IMR-90 (cell line): ENCODE measurements around the gene RER1. TPM values are rescaled to one million over a fixed set of nuclear protein-coding genes. Genes with fewer than 3 reads are reported as not detected.

ENCODE experiments used
- ATAC-seq: fragments of 200-7000 bp; cut with Tn5 transposase; 2 replicates; pipeline ENCODE4 v1.9.1; 2020; ENCODE audit warnings: low read depth, mild to moderate bottlenecking, moderate library complexity
- BruUV-seq: library from RNA; stranded (reverse); fragments of 400-500 nt; replicated peaks from 2 replicates; lab custom pipeline; 2021; lab: Mats Ljungman, UMichigan
- CTCF ChIA-PET: fragments of 300-600 bp; formaldehyde crosslinking; extraction: SDS; loops from one replicate; lab custom pipeline; 2021; ENCODE audit warnings: antibody characterized with exemption; lab: Yijun Ruan, JAX
- POLR2A ChIA-PET: fragments of 300-600 bp; sonication (Branson Sonifier 250); formaldehyde crosslinking; loops from one replicate; lab custom pipeline; 2022; ENCODE audit warnings: antibody characterized with exemption; ENCODE audit not compliant: unreplicated experiment; lab: Charles Lee
- DNase-seq: peaks from one replicate; pipeline ENCODE4 v3.0.0; 2013
- H2AFZ ChIP-seq: replicated peaks from 2 replicates; pipeline ENCODE3; 2013; ENCODE audit warnings: low read length, mild to moderate bottlenecking; ENCODE audit not compliant: poor library complexity
- H2AK5ac ChIP-seq: 2 replicates; pipeline ENCODE4 v1.6.1; 2013; ENCODE audit warnings: low read depth, low read length, inconsistent platforms
- H2AK9ac ChIP-seq: replicated peaks from 2 replicates; pipeline ENCODE3; 2013; ENCODE audit warnings: mild to moderate bottlenecking, low read depth, low read length, moderate library complexity; ENCODE audit not compliant: poor library complexity
- H2BK120ac ChIP-seq: 2 replicates; pipeline ENCODE4 v1.6.1; 2013; ENCODE audit warnings: low read depth, low read length, inconsistent platforms
- H2BK15ac ChIP-seq: 3 replicates; pipeline ENCODE4 v1.6.1; 2013; ENCODE audit warnings: low read depth, low read length, inconsistent platforms
- H2BK20ac ChIP-seq: 2 replicates; pipeline ENCODE4 v1.6.1; 2013; ENCODE audit warnings: low read depth, mild to moderate bottlenecking, inconsistent platforms, low read length, moderate library complexity
- H2BK5ac ChIP-seq: 2 replicates; pipeline ENCODE4 v1.6.1; 2013; ENCODE audit warnings: mild to moderate bottlenecking, low read depth, low read length, inconsistent platforms; ENCODE audit not compliant: poor library complexity, severe bottlenecking
- H3K14ac ChIP-seq: replicated peaks from 2 replicates; pipeline ENCODE4 v1.6.1; 2013; ENCODE audit warnings: low read depth, low read length, inconsistent platforms
- H3K18ac ChIP-seq: 2 replicates; pipeline ENCODE4 v1.6.1; 2013; ENCODE audit warnings: low read depth, low read length, control low read depth
- H3K23ac ChIP-seq: 2 replicates; pipeline ENCODE4 v1.6.1; 2013; ENCODE audit warnings: low read depth, low read length, inconsistent platforms
- H3K27ac ChIP-seq: 2 replicates; pipeline ENCODE4 v1.5.1; 2013; ENCODE audit warnings: mild to moderate bottlenecking, control low read depth, low read length; ENCODE audit not compliant: insufficient read depth
- H3K27me3 ChIP-seq: 2 replicates; pipeline ENCODE4 v1.6.1; 2013; ENCODE audit warnings: low read length; ENCODE audit not compliant: control insufficient read depth, insufficient read depth
- H3K36me3 ChIP-seq: 2 replicates; pipeline ENCODE4 v1.6.1; 2013; ENCODE audit warnings: low read length, mixed read lengths; ENCODE audit not compliant: control insufficient read depth, insufficient read depth
- H3K4ac ChIP-seq: 2 replicates; pipeline ENCODE4 v1.6.1; 2013; ENCODE audit warnings: low read depth, low read length, inconsistent platforms
- H3K4me1 ChIP-seq: 2 replicates; pipeline ENCODE4 v1.6.1; 2013; ENCODE audit warnings: low read length, mixed read lengths; ENCODE audit not compliant: control insufficient read depth, insufficient read depth
- H3K4me2 ChIP-seq: 2 replicates; pipeline ENCODE4 v1.6.1; 2013; ENCODE audit warnings: low read depth, mild to moderate bottlenecking, control low read depth, low read length, moderate library complexity
- H3K4me3 ChIP-seq: 2 replicates; pipeline ENCODE4 v1.5.1; 2013; ENCODE audit warnings: low read depth, mild to moderate bottlenecking, control low read depth, low read length, moderate library complexity; ENCODE audit not compliant: insufficient read depth
- H3K56ac ChIP-seq: 2 replicates; pipeline ENCODE4 v1.6.1; 2013; ENCODE audit warnings: low read length, inconsistent platforms; ENCODE audit not compliant: insufficient read depth; ENCODE audit errors: extremely low read depth
- H3K79me1 ChIP-seq, 2 experiments: 2 replicates each; pipeline ENCODE4 v1.6.1; 2013; ENCODE audit warnings: low read length in 2 of 2, inconsistent platforms in 1 of 2, low read depth in 1 of 2
- H3K9ac ChIP-seq: 2 replicates; pipeline ENCODE4 v1.6.1; 2013; ENCODE audit warnings: low read depth, low read length, control low read depth
- H3K9me1 ChIP-seq: 2 replicates; pipeline ENCODE4 v1.6.1; 2013; ENCODE audit warnings: low read length, inconsistent platforms; ENCODE audit not compliant: insufficient read depth
- H3K9me3 ChIP-seq: 2 replicates; pipeline ENCODE4 v1.6.1; 2013; ENCODE audit warnings: low read length; ENCODE audit not compliant: control insufficient read depth, insufficient read depth
- H4K20me1 ChIP-seq: 2 replicates; pipeline ENCODE4 v1.6.1; 2013; ENCODE audit warnings: low read length, inconsistent platforms; ENCODE audit not compliant: insufficient read depth
- H4K5ac ChIP-seq: 2 replicates; pipeline ENCODE4 v1.6.1; 2013; ENCODE audit warnings: mild to moderate bottlenecking, low read depth, low read length, control low read depth
- H4K8ac ChIP-seq, 2 experiments: 2 replicates each; pipeline ENCODE4 v1.6.1; 2013; ENCODE audit warnings: low read depth in 2 of 2, low read length in 2 of 2, control low read depth in 1 of 2, inconsistent platforms in 1 of 2
- H4K91ac ChIP-seq: 2 replicates; pipeline ENCODE4 v1.6.1; 2013; ENCODE audit warnings: low read depth, low read length, inconsistent platforms; ENCODE audit not compliant: insufficient read depth
- BHLHE40 ChIP-seq: fragments of 150-350 bp; IDR thresholded peaks from 2 replicates; pipeline ENCODE4 v1.6.1; 2016; ENCODE audit warnings: mild to moderate bottlenecking, low read depth, low read length
- CEBPB ChIP-seq: IDR thresholded peaks from 2 replicates; pipeline ENCODE4 v1.6.1; 2012; ENCODE audit warnings: low read depth, low read length, improper control_type of control experiment
- CHD1 ChIP-seq: IDR thresholded peaks from 2 replicates; pipeline ENCODE4 v1.6.1; 2012; ENCODE audit warnings: low read depth, low read length, improper control_type of control experiment
- FOS ChIP-seq: fragments of 150-350 bp; IDR thresholded peaks from 2 replicates; pipeline ENCODE4 v1.6.1; 2016; ENCODE audit warnings: low read depth, low read length
- MAFK ChIP-seq: IDR thresholded peaks from 2 replicates; pipeline ENCODE4 v1.6.1; 2012; ENCODE audit warnings: low read depth, low read length, improper control_type of control experiment
- MAZ ChIP-seq: IDR thresholded peaks from 2 replicates; pipeline ENCODE4 v1.6.1; 2012; ENCODE audit warnings: low read depth, mild to moderate bottlenecking, low read length, improper control_type of control experiment, moderate library complexity, borderline replicate concordance
- MXI1 ChIP-seq: IDR thresholded peaks from 2 replicates; pipeline ENCODE4 v1.6.1; 2012; ENCODE audit warnings: low read depth, mild to moderate bottlenecking, low read length, moderate library complexity, borderline replicate concordance
- NFE2L2 ChIP-seq: fragments of 150-350 bp; IDR thresholded peaks from 2 replicates; pipeline ENCODE4 v1.6.1; 2016; ENCODE audit warnings: low read depth, mild to moderate bottlenecking, low read length
- POLR2A ChIP-seq: IDR thresholded peaks from 2 replicates; pipeline ENCODE4 v1.6.1; 2012; ENCODE audit warnings: mild to moderate bottlenecking, low read depth, low read length
- RAD21 ChIP-seq: IDR thresholded peaks from 2 replicates; pipeline ENCODE4 v1.6.1; 2012; ENCODE audit warnings: low read length, improper control_type of control experiment
- RCOR1 ChIP-seq: IDR thresholded peaks from 2 replicates; pipeline ENCODE4 v1.6.1; 2012; ENCODE audit warnings: mild to moderate bottlenecking, low read length, improper control_type of control experiment; ENCODE audit not compliant: insufficient replicate concordance
- RFX5 ChIP-seq: IDR thresholded peaks from 2 replicates; pipeline ENCODE4 v1.8.0; 2012; ENCODE audit warnings: low read depth, mild to moderate bottlenecking, low read length, moderate library complexity
- SMC3 ChIP-seq: fragments of 150-350 bp; IDR thresholded peaks from 2 replicates; pipeline ENCODE4 v1.6.1; 2016; ENCODE audit warnings: low read depth, mild to moderate bottlenecking, antibody characterized with exemption, low read length, moderate library complexity
- WGBS, 2 experiments: methylation state at CpG; one replicate each; pipeline versions ENCODE4 v1.1.5 to v1.1.7; 2013; ENCODE audit warnings: missing lambda C conversion rate in 2 of 2; ENCODE audit not compliant: insufficient read length in 1 of 2; ENCODE audit errors: extremely low coverage in 2 of 2; 5-methylcytosine and 5-hydroxymethylcytosine counted together
- dilution Hi-C: fragments of 300-500 bp; cut with HindIII; formaldehyde crosslinking; loops from one replicate; pipeline ENCODE4 v1.14.3; 2018; ENCODE audit warnings: low sequenced_read_pairs; ENCODE audit not compliant: unreplicated experiment
- in situ Hi-C: fragments of 300-500 bp; cut with MboI; formaldehyde crosslinking; loops from 3 replicates; pipeline ENCODE4 v1.14.3; 2019; ENCODE audit warnings: low sequenced_read_pairs, inconsistent platforms, mixed read lengths
- intact Hi-C: fragments of 100-400 bp; cut with micrococcal nuclease; formaldehyde crosslinking; loops from 2 replicates; pipeline ENCODE4 v1.10.0; 2022
- polyA plus RNA-seq, 3 experiments: library from polyadenylated mRNA; depleted of rRNA; stranded (reverse); fragments of >200 nt; gene quantifications; 2 replicates each; pipeline ENCODE4 v1.2.3, GENCODE V29; 2012; ENCODE audit warnings: low replicate concordance in 1 of 3
- total RNA-seq: library from RNA; depleted of rRNA; stranded (reverse); fragments of >200 nt; gene quantifications from 2 replicates; pipeline ENCODE4 v1.2.3, GENCODE V29; 2012
- TF ChIP-seq, protein P1 (sequence below): fragments of 150-350 bp; IDR thresholded peaks from 2 replicates; pipeline ENCODE4 v1.6.1; 2016; ENCODE audit warnings: low read depth, mild to moderate bottlenecking, low read length, moderate library complexity, borderline replicate concordance
- TF ChIP-seq, protein P2 (sequence below): conservative IDR thresholded peaks from 2 replicates; pipeline ENCODE4 v1.5.1; 2012; ENCODE audit warnings: mild to moderate bottlenecking, low read depth, low read length, improper control_type of control experiment
- TF ChIP-seq, protein P3 (sequence below): fragments of 150-350 bp; IDR thresholded peaks from 2 replicates; pipeline ENCODE4 v1.6.1; 2017; ENCODE audit warnings: mild to moderate bottlenecking, antibody characterized with exemption, low read length, low read depth

The RER1 gene
- total and polyA plus RNA-seq, 2 of the 4 experiments (the other 2 are of a cell fraction), result 47.1 to 240 TPM

DNA sequence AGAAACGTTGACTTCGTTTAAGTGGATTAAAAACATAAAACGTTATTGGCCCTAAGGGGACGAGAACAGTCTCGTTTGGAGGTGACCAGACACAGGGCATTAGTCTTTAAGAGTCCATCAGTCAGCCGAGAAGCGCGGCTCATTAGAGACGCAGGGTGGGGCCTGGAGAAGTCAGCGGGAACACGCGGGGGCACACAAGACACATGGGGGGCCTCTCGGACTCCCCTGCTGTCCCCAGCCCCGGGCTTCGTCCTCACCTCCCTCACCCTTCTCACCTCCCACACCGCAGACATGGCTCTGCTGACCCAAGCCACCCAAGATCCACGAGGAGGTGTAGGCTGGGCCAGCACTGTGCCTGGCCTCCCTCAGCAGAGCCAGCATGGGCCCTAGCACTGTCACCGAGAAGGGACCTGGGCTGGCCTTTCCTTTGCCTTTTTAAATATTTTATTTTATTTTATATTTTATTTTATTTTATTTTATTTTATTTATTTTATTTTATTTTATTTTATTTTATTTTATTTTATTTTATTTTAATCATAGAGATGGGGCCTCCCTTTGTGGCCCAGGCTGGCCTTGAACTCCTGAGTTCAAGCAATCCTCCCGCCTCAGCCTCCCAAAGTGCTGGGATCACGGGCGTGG, 49.1 kb upstream of the RER1 start:
- intact Hi-C loops, result no loop called here

More for the DNA sequence above, 49.1 kb upstream of the RER1 start:
- H3K4me2 ChIP-seq, result no peak overlapping the region
- H2BK20ac ChIP-seq, result no peak overlapping the region
- H2BK120ac ChIP-seq, result no peak overlapping the region
- BruUV-seq, result no TSS peak
- no peak overlapping the region for H3K9ac ChIP-seq
- H2BK5ac ChIP-seq, result no peak overlapping the region
- no peak overlapping the region for H4K8ac ChIP-seq
- dilution Hi-C loops, result no loop called here
- no peak overlapping the region for H4K5ac ChIP-seq
- no peak for ATAC-seq
- TF ChIP-seq RCOR1 (no peak), CHD1 (no peak), RFX5 (no peak), SMC3 (no peak), MAFK (no peak), NFE2L2 (no peak), POLR2A (no peak), FOS (no peak), RAD21 (no peak), MXI1 (no peak), CEBPB (no peak), MAZ (no peak), BHLHE40 (no peak)
- TF ChIP-seq, protein P1, sequence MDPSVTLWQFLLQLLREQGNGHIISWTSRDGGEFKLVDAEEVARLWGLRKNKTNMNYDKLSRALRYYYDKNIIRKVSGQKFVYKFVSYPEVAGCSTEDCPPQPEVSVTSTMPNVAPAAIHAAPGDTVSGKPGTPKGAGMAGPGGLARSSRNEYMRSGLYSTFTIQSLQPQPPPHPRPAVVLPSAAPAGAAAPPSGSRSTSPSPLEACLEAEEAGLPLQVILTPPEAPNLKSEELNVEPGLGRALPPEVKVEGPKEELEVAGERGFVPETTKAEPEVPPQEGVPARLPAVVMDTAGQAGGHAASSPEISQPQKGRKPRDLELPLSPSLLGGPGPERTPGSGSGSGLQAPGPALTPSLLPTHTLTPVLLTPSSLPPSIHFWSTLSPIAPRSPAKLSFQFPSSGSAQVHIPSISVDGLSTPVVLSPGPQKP, result no peak
- TF ChIP-seq, protein P2, sequence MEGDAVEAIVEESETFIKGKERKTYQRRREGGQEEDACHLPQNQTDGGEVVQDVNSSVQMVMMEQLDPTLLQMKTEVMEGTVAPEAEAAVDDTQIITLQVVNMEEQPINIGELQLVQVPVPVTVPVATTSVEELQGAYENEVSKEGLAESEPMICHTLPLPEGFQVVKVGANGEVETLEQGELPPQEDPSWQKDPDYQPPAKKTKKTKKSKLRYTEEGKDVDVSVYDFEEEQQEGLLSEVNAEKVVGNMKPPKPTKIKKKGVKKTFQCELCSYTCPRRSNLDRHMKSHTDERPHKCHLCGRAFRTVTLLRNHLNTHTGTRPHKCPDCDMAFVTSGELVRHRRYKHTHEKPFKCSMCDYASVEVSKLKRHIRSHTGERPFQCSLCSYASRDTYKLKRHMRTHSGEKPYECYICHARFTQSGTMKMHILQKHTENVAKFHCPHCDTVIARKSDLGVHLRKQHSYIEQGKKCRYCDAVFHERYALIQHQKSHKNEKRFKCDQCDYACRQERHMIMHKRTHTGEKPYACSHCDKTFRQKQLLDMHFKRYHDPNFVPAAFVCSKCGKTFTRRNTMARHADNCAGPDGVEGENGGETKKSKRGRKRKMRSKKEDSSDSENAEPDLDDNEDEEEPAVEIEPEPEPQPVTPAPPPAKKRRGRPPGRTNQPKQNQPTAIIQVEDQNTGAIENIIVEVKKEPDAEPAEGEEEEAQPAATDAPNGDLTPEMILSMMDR, result no peak
- TF ChIP-seq, protein P3, sequence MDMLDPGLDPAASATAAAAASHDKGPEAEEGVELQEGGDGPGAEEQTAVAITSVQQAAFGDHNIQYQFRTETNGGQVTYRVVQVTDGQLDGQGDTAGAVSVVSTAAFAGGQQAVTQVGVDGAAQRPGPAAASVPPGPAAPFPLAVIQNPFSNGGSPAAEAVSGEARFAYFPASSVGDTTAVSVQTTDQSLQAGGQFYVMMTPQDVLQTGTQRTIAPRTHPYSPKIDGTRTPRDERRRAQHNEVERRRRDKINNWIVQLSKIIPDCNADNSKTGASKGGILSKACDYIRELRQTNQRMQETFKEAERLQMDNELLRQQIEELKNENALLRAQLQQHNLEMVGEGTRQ, result no peak
- H3K4me3 ChIP-seq, result no peak overlapping the region
- H2AFZ ChIP-seq, result no peak overlapping the region
- H3K4ac ChIP-seq, result no peak overlapping the region
- H4K20me1 ChIP-seq, result no peaks in the 10 kb centered on the region
- H3K4me1 ChIP-seq, result no peaks in the 10 kb centered on the region
- H3K36me3 ChIP-seq, result no peaks in the 10 kb centered on the region
- no peak overlapping the region for H3K14ac ChIP-seq
- no peak overlapping the region for H4K91ac ChIP-seq
- H3K56ac ChIP-seq, result no peak overlapping the region
- ChIA-PET CTCF (no interaction called here), POLR2A (no interaction called here)
- H3K18ac ChIP-seq, result no peak overlapping the region
- H3K9me3 ChIP-seq, result no peaks in the 10 kb centered on the region; the same call in 1 of the 2 replicates
- no peaks in the 10 kb centered on the region for H3K79me1 ChIP-seq
- H3K9me1 ChIP-seq, result no peaks in the 10 kb centered on the region
- in situ Hi-C loops, result no loop called here
- H2AK9ac ChIP-seq, result no peak overlapping the region
- H2BK15ac ChIP-seq, result no peak overlapping the region
- H3K27ac ChIP-seq, result no peak overlapping the region
- 100% methylated on average over 3 of the region's 21 CpGs; no CpG with 5 or more reads in 1 of the 2 experiments for WGBS, 2 experiments
- H3K27me3 ChIP-seq, result no peaks in the 10 kb centered on the region; the same call in 1 of the 2 replicates
- no peak for DNase-seq
- H3K23ac ChIP-seq, result no peak overlapping the region
- H2AK5ac ChIP-seq, result no peak overlapping the region
